ENCODE data around the gene MCUR1.

DNA sequence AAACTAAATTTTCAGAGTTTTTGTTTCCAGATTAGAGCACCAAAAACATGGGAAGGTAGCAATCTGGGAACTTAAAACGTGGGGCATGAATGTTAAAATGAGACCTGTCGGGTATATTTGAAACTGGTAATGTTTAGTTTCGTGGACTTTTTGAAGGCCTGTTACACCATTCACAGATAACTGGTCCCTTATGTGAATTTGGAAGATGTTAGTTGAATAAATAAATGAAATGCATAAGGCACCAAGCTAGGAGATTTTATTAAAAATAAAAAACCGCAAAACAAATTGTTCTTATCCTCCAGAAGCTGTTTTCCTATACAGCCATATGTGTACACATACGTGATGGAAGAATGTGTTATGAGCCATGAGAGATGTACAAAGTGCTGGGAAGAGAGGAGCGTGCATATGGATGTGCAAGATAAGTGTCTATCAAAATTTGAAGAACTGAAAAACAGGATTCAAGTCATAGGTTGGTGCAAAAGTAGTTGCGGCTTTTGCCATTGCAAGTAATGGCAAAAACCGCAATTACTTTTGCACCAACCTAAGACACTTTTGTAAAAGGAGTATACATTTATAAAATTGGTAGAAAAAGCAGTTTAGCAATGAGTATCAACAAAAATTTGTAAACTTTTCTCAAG lies 700 bp upstream of the MCUR1 start:
- TF ChIP-seq POLR2A (IDR thresholded peaks at IDR 0.05; ENCODE audit: low read length) (no peak), GATA1 (IDR thresholded peaks at IDR 0.05; ENCODE audit: low read depth, low read length) (no peak)
